HCT116 (cell line): ENCODE data around the gene TRPM8.

Experiments used
- EGR1 ChIP-seq: IDR thresholded peaks from 2 replicates; pipeline ENCODE4 v1.6.1; 2012; ENCODE audit warnings: low read depth
- EZH2 ChIP-seq: fragments of 200-600 bp; sonication (generic); IDR thresholded peaks from 2 replicates; pipeline ENCODE4 v1.6.1; 2017; ENCODE audit warnings: antibody characterized with exemption, mixed run types
- EZH2phosphoT487 ChIP-seq: fragments of 200-600 bp; IDR thresholded peaks from 2 replicates; pipeline ENCODE4 v1.6.1; 2018; ENCODE audit warnings: antibody characterized with exemption, borderline replicate concordance
- JUND ChIP-seq: IDR thresholded peaks from 2 replicates; pipeline ENCODE4 v1.6.1; 2012
- POLR2A ChIP-seq: IDR thresholded peaks from 2 replicates; pipeline ENCODE4 v1.7.0; 2011; ENCODE audit warnings: borderline replicate concordance; ENCODE audit not compliant: insufficient read depth, insufficient read length; ENCODE audit errors: extremely low read depth
- POLR2AphosphoS5 ChIP-seq: IDR thresholded peaks from 2 replicates; pipeline ENCODE4 v1.6.1; 2011; ENCODE audit warnings: mild to moderate bottlenecking, low read depth, low read length, moderate library complexity
- RAD21 ChIP-seq: IDR thresholded peaks from 2 replicates; pipeline ENCODE4 v1.6.1; 2012; ENCODE audit warnings: low read depth, mild to moderate bottlenecking
- REST ChIP-seq: IDR thresholded peaks from 2 replicates; pipeline ENCODE4 v1.6.1; 2012; ENCODE audit warnings: low read depth
- SIN3A ChIP-seq: IDR thresholded peaks from 2 replicates; pipeline ENCODE4 v1.6.1; 2012; ENCODE audit warnings: low read depth
- YY1 ChIP-seq: IDR thresholded peaks from 2 replicates; pipeline ENCODE4 v1.6.1; 2011; ENCODE audit warnings: low read length, low read depth, moderate library complexity, mild to moderate bottlenecking; ENCODE audit not compliant: insufficient replicate concordance; ENCODE audit errors: extremely low read depth
- TF ChIP-seq, protein P1 (sequence below), 3 experiments: fragments of 200-600 bp in 1 of 3; sonication (generic) in 1 of 3; IDR thresholded peaks in 2 of 3; conservative IDR thresholded peaks in 1 of 3; 2 replicates each; pipeline ENCODE4 v1.5.1; 2012 to 2017; ENCODE audit warnings: low read depth in 2 of 3, low read length in 2 of 3, antibody characterized with exemption in 1 of 3, borderline replicate concordance in 1 of 3, control low read depth in 1 of 3, mild to moderate bottlenecking in 1 of 3, mixed read lengths in 1 of 3, mixed run types in 1 of 3, moderate library complexity in 1 of 3; ENCODE audit not compliant: insufficient read depth in 1 of 3
- TF ChIP-seq, protein P2 (sequence below): IDR thresholded peaks from 2 replicates; pipeline ENCODE4 v1.6.1; 2012

DNA sequence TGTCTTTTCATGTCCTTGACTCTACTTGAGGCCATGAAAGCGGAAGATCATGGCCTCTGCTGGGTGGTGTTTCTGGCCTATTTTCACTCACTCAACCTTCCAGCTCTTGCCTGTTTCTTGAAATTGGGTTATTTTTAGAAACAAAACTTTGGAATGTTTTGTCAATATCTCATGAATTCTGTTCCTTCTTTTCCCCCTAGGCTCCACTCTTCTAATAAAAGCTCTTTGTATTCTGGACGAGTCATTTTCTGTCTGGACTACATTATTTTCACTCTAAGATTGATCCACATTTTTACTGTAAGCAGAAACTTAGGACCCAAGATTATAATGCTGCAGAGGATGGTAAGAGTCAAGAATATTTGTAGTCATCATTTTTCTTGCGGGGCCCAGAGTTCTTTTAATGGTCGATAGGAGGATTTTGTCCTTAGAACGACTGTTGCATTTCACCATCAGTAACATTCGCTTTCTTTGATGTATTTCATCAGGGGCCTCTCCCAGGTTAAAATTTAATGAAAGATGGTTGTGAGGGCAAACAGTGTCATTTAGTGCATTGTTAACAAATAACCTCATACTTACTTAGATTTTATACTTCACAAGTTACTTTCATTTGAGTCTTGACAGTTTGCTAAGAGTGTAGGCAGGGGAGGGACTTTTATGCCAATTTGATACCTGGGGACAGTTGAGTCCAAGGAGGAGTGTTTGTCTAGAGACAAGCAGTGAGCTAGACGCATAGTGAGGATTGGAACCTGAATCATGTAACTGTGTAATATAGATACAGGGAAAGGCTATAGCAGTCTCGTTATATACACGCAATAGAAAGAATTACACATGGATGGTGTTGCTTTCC, 64.6 kb downstream of the TRPM8 start:
- TF ChIP-seq, protein P1, sequence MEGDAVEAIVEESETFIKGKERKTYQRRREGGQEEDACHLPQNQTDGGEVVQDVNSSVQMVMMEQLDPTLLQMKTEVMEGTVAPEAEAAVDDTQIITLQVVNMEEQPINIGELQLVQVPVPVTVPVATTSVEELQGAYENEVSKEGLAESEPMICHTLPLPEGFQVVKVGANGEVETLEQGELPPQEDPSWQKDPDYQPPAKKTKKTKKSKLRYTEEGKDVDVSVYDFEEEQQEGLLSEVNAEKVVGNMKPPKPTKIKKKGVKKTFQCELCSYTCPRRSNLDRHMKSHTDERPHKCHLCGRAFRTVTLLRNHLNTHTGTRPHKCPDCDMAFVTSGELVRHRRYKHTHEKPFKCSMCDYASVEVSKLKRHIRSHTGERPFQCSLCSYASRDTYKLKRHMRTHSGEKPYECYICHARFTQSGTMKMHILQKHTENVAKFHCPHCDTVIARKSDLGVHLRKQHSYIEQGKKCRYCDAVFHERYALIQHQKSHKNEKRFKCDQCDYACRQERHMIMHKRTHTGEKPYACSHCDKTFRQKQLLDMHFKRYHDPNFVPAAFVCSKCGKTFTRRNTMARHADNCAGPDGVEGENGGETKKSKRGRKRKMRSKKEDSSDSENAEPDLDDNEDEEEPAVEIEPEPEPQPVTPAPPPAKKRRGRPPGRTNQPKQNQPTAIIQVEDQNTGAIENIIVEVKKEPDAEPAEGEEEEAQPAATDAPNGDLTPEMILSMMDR (IDR thresholded peaks at IDR 0.05 in 2 of 3, conservative IDR thresholded peaks at IDR 0.05 in 1 of 3; ENCODE audit: borderline replicate concordance in 1 of 3, insufficient read depth in 1 of 3, low read depth in 2 of 3, low read length in 2 of 3), result no peak
- TF ChIP-seq EZH2 (no peak), JUND (no peak), RAD21 (no peak), REST (no peak), EGR1 (no peak), POLR2AphosphoS5 (no peak), POLR2A (no peak), EZH2phosphoT487 (no peak), SIN3A (no peak), YY1 (no peak)
- TF ChIP-seq, protein P2, sequence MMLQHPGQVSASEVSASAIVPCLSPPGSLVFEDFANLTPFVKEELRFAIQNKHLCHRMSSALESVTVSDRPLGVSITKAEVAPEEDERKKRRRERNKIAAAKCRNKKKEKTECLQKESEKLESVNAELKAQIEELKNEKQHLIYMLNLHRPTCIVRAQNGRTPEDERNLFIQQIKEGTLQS, result no peak
